ENCODE data around the gene FHIT.
"Not testable (repeated sequence)": the region's sequence is repeated elsewhere in the genome, so short reads cannot be mapped to it uniquely, and the experiment has no call there.

FHIT gene

GRCh38 chr3:59836531-59836930, 1414.7 kb downstream of the FHIT start:
- no peak for DNase-seq

- DNase-seq: no peak
Measured at GRCh38 chr3:59832702-59833101, 1418.5 kb downstream of the FHIT start.

DNA sequence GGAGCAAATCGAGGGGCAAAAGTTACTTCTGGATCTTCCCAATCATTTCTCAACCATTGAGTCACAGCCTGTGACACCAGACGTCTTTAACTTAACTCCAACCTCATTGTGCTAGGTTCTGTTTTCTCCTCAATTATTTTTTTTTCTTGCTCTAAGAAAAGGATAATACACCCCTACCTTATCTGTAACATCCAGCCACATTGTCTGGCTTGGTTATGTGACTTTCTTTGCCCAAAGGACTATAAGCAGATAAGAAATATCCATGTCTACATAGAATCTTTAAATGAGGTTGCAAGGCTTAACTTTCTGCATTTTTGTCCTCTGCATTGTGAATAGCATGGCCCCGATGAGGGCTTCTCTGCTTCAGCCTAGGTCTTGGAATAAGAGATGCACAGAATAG, 1419.0 kb downstream of the FHIT start:
- DNase-seq: no peak

DNA sequence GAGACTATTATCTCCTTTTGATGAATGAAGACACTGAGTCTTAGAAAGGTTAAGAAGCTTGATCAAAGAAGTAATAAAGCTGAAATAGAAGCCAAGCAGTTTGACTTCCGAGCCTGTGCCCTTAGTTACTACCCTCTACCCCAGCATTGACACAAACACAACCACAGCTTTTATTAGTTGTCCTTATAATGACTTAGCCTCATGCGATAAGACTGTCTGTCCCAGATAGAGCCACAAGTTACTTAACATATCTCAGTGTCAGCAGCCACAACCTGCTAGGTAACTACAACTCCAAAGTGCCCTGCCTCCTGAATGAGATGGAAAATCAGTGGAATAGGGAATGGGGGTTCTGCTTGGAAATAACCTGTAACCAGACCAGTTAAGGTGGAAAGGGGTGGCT, 1419.9 kb downstream of the FHIT start:
- no peak for DNase-seq

GRCh38 chr3:59829527-59829926, 1421.7 kb downstream of the FHIT start:
- no peak for DNase-seq

GRCh38 chr3:59824876-59825275, 1426.4 kb downstream of the FHIT start:
- no peak for DNase-seq

- DNase-seq: no peak
Measured at GRCh38 chr3:59821274-59821673, 1430.0 kb downstream of the FHIT start.

- DNase-seq: peak; percentile 48
Measured at GRCh38 chr3:59820352-59820934, 1430.8 kb downstream of the FHIT start.

DNA sequence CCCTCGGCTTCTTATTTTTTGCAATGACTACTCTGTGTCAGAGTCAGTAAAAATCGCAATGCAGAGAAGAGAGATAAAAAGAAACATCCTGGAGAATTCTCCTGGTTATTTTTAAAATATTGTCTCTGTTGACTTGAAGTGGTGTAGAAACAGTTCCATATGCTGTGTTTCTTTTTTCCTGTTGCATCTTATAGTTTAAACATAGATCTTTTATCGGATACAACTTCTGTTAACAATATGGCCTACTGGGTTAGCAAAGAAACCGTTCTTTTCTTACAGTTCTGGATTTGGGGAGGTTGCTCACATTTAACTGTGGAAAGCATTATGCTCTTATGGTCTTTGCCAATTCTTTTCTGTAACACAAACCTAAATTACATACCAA, 1432.3 kb downstream of the FHIT start:
- no peak for DNase-seq

DNA sequence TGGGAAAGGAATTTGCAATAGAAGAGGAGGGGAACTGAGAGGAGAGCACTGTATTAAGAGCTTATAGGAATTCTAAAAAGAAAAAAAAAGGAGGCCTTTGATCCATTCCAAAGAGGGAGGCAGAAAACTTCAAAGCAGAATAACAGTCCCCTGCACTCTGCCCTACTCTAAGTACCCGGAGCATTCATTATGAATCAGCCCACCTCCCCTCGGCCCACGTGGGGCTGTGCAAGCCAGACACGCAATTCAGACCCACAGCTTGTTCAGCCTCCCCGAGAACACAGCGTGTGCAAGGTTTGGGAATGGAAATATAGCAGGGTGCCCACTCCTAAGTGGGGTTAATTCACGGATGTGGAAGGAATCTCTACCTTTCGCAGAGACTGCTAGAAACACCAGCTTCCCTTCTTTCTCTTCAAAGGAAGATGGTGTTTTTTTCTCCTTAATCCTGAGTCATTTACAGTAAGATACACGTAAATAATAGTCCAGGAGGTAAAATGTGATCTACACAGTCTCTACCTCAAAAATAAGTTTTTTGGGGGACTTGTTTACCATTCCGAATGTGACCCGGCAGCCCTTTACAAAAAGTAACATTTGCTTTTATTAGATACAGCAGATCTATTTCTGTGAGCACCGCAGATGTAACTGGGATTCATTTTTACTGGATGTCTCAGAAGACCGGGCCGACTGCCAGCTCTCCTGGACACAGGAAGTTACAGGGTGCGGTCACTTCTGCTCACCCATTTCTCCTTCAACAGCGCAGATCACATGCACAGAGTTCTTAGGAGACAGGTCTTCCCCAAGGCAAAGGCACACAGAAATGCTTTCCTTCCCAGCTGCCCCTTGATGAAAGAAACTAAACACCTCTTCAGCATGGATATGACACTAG, 1433.0 kb downstream of the FHIT start:
- peak; percentile 96 for DNase-seq

- no peak for DNase-seq
Measured at GRCh38 chr3:59817511-59817910, 1433.7 kb downstream of the FHIT start.

DNA sequence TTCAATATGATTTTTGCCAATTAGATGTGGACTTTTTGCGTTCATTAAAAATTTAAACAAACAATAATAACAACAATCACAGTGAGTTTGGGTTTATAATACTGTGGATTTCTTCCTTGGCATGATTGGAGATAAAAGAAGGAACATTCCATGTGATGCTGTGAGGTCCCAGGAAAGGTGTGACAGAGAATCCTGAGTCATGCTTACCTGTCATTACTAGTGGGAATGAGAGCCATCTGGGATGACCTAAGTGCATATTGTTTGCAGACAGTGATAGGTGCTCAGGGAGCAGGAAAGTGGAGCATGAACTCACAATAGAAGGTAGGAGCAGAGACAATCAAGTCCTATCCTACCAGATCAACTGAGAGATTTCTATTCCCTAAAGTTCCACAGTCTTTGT, 1434.9 kb downstream of the FHIT start:
- no peak for DNase-seq

DNA sequence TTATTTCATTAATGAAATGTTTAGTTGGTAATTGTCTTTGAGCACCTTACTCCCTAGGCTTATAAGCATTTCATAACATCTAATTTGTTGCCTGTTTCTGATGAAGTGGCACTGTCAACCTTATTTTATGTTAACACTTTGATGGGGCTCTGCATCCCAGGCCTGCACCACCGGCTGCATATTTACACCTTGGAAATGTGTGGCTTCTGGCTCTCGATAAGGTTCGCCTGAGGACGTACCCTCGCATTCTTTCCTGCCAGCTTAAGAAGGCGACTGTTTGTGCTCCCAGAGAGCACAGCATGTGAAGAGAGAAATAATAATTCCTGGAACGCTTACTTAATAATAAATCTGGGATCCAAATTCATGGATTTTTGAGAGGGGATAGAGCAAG, 1438.1 kb downstream of the FHIT start:
- DNase-seq: no peak

DNA sequence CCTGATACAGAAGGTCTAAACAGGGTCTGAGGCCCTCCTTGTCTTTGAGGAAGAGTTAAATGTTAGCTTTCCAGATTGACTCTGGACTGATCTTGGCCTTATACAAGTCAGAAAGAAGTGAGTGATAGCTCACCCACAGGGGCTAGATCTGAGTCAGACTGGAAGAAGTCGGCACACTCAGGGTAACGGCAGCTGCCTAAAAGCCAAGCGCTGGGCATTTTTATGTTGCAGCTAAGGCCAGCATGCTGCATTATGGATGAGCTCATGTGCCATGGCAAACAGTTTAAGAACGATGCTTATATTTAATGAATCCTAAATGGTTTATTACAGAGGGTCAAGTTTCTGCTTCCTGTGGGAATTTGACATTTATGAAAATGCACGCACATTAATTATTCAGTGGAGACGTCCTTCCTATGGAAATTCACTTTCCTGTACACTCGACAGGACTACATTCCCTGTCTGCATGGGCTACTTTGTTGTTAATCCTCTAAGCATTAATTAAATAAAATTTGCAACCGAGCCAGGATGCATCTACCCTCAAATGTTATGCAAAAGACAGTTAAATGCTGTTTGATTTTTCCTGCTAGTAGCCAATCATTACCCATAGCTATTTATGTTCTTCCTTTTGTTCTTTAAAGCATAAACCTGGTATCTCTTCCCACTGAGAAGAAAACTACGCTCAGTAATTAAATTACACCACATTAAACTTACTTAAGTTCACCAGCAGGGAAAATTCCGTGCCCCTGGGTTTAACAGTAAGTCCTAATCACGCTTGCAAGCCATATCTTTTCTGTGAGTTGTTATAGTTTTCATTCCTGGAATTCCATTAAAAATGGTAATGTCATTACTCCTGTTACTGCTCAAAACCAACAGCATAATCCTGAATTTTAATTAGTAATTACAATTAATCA, 1438.8 kb downstream of the FHIT start:
- DNase-seq: peak; percentile 49

DNA sequence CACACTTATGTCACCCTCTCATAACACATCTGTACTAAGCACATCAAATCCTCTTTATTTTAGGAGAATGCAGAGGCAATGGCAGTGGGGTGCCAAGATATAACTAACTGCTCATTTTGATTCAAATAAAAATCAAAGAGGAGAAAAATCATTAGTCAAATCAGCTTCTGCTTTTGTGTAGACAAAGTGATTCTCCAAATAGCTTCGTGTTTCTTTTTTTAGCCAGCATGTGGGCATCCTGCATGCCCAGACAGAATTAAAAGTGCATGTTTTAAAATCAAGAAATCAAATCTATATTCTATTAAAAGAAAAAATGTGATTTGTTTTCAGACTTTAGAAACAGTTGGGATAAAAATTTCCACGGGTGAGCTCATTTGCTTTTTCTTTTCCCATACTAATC, 1440.1 kb downstream of the FHIT start:
- DNase-seq: no peak

DNA sequence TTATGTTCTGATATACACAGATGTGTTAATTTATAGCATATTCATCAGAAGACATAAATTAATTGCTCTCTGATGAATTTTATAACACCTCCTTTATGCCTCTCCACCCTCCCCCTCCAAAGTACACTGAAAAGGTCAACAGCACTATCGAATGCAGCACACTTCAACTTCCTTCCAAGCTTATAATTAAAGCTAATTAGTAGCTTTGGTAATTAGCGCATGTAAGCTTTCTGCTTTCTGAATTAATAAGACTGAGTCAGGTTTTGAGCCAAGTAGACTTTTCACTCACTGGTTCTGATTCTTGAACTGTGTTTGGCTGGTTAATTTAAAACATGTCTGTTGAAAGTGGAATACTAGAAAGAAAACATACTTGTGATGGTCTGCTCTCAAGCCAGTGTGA, 1440.6 kb downstream of the FHIT start:
- no peak for DNase-seq

- DNase-seq: peak; percentile 63
Measured at GRCh38 chr3:59809710-59810444, 1441.4 kb downstream of the FHIT start.

- peak; percentile 70 for DNase-seq
Measured at GRCh38 chr3:59809016-59809415, 1442.2 kb downstream of the FHIT start.

GRCh38 chr3:59808446-59808845, 1442.8 kb downstream of the FHIT start:
- DNase-seq: no peak

DNA sequence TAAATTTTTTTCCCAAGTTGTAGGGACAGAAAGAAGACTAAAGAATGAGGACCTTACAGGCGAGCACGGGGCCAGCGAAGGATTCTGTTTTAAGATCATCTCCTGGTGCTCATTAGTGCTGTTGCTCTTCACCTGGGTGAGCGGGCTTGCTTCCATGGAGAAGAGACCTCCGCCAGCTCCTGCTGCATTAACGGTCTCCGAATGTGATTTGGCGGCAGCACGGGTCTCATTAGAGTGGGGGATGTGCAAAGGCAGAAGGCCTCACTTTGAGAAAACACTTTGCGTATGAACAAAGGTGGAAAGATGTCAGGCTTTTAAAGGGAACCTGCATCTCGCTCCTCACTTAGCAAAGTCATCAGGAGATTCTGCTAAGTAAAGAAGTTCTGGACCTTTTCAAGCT, 1448.0 kb downstream of the FHIT start:
- DNase-seq: no peak

GRCh38 chr3:59802453-59802852, 1448.8 kb downstream of the FHIT start:
- not testable (repeated sequence) for DNase-seq

- no peak for DNase-seq
Measured at GRCh38 chr3:59802045-59802444, 1449.2 kb downstream of the FHIT start.

DNA sequence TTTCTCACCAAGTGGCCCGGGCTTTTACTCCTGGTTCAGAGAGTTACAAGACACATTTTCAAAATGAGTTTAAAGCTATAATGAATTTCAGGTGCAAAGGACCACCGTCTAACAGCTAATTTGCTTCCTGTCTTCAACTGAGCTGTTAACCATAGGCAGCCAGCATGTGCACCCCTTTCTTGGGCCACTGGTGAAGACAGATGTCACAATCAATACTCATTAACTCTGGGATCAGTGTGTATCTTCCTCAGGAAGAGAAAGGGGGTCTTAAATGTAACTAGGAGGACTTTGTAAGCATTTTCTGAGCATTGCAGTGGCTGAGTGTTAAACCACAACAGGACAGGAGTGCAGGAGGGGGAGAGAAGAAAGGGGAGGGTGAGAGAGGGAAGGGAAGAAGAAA, 1450.8 kb downstream of the FHIT start:
- no peak for DNase-seq

Data from fibroblast of skin of right quadriceps (primary cell).